Activated naive CD4-positive, alpha-beta T cell treated with Interleukin-2 at 50 U/mL for 16 hours (primary cell): Measurements from ENCODE around the gene YPEL2.
"Not testable (repeated sequence)": the region's sequence is repeated elsewhere in the genome, so short reads cannot be mapped to it uniquely, and the experiment has no call there.

Experiments
- DNase-seq: peaks from one replicate; pipeline ENCODE4 v3.0.0-alpha.2; 2020

Gene YPEL2

DNA sequence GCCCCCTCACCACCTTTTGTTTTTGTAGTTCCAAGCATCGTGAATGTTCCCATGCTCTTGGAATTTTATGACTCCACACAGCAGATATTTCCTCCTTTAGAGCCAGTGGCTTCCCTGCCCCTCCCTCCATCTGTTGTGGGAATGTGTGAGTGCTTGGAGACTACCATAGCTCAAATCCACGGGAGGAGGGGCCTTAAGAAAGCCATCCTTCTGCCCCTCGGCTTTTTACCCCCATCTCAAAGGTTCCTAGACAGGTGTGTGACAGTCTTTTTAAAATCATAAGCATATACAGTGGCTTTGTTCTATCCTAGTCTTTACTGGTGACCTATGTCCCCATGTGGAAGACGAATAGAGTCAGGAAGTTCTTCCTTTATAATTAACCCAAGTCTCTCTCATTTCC is 47.2 kb downstream of the YPEL2 start:
- no peak for DNase-seq

DNA sequence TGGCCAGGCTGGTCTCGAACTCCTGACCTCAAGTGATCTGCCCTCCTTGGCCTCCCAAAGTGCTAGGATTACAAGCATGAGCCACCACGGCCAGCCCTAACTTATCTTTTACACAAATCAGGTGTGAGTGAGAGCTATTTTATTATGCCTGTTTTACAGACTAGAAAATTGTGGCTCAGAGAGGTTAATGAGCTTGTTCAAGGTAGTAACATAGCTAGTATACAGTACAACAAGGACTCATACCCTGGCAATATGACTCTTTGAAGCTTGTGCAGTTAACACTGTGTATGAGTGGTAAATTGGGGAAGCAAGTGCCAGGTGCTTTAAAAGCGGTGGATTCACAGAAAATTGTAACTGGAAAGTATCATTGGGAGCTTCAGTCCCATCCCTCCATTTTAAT is 49.0 kb downstream of the YPEL2 start:
- DNase-seq, result no peak

DNA sequence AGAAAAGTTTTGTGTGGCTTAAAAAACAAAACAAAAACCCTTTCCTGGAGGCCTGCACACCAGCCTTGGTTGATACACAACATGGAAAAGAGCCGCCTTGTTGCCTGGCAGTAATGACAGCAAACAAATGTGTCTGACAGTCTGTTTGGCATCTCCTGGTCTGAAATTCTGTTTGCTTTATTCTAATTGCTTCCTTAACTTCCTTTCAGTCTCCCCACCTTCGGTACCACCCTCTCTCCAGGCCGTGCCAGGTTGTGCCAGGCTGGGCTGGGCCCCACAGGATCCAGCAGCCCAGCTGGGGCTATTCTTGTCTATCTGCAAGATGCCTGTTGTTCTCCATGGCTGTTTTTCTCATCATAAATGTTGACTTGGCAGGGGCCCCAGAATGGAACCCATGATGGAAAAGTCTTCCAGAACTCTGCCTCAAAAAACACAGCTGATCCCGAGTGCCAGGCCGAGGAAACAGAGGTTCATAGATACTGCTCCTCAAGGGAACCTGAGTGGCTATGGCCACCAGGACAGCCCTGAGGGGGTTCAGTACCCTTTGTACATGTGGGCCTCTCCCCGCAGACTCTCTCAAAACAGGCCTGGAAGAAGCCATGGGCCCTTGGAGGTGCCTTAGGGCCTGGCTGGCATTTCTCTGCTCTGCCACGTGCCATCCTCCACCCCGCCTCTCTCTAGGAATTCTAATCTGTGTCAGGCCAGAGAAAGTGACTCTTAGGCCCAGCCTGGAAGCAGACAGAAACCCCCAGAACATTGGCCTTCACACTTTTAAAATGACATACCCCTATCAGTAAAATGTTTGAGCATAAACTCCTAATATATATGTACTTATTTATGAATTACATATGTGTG is 50.5 kb downstream of the YPEL2 start:
- DNase-seq, result no peak

GRCh38 chr17:59383893-59384292 is 52.4 kb downstream of the YPEL2 start:
- no peak for DNase-seq

DNA sequence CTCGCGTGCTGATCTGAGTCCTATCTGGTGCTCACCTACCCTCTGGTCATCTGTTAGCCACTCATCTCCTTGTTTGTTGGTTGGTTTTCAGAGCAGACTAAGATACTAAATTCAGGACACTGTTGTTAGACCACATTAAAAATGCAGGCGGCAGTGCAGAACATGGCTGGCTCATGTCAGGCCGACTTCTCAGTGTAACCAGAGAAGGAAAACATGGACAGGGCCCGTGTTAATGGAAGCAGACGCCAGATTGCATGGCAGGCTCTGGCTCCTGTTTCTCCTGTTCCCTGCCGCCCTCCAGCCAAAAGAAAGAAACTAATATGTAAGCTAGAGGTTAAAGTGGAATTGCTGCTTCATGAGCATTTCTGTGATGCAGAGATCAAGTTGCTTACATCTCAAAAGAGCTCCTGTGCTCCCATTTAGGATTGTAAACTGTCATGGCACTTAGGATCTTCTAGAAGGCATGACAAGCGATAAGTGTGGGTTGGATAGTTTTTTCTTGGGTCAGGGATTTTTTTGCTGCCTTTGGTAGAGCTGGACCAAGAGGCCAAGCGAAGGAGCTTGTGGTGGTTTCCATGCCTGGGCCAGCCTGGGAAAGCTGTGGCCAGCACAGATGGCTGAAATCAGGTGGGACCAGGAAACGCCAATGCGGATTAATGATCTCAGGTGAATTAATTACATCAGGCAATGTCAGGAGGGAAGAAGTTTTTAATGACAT is 56.1 kb downstream of the YPEL2 start:
- no peak for DNase-seq

DNA sequence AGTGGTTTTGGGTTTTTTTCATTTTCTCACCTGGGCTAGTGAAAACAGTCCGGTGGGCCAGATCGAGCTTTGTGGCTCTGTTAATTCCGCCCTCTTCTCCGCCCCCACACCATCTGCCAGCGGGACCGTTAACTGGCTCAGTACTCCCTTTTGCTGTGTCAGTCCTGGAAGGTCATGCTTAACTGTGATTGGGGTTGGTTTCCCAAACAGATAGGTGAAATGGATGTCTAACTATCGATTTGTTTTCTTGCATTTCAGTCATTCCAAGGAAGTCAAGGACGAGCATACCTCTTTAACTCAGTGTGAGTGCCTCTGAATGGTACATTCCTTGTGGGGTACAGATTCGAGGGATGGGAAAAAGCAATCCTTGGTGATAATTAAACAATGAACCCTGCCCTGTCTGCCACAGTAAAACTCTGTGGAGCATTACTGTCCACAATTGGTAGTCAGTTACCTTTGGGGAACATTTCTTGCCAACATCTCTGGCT is 56.7 kb downstream of the YPEL2 start:
- DNase-seq, result no peak

DNA sequence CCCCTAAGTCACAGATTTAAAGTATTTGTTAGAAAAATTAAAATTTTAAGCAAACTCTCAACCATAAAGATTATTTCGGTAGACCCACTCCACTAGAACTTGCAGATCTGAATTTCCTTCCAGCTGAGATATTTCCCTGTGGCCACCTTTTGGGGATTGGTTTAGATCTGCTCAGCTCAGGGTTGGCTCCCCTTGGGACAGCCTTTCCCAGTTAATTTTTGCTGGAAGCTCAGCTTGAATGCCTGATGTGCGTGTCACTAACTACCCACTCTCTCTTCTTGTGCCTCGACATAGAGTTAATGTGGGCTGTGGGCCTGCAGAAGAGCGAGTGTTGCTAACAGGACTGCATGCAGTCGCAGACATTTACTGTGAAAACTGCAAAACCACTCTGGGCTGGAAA is 57.6 kb downstream of the YPEL2 start:
- DNase-seq, result no peak

GRCh38 chr17:59391021-59391420 is 59.6 kb downstream of the YPEL2 start:
- no peak for DNase-seq

DNA sequence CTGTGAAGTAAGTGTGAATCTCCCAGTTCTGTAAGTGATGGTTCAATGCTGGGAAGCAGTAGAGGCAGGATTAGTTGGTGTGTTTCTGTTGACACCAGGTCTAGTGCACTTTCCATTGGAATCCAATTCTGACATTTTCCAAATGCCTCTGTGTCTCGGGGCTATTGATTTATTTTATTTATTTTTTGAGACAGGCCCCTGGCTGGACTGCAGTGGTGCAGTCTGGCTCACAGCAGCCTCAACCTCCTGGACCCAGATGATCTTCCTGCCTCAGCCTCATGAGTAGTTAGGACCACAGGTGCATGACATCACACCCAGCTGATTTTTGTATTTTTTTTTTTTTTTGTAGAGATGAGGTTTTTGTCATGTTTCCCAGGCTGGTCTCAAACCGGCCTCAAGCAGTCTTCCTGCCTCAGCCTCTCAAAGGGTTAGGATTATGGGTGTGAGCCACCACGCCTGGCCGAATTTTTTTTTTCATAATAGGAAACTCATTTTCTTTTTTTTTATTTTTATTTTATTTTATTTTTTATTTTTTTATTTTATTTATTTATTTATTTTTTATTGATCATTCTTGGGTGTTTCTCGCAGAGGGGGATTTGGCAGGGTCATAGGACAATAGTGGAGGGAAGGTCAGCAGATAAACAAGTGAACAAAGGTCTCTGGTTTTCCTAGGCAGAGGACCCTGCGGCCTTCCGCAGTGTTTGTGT is 61.7 kb downstream of the YPEL2 start:
- no peak for DNase-seq

DNA sequence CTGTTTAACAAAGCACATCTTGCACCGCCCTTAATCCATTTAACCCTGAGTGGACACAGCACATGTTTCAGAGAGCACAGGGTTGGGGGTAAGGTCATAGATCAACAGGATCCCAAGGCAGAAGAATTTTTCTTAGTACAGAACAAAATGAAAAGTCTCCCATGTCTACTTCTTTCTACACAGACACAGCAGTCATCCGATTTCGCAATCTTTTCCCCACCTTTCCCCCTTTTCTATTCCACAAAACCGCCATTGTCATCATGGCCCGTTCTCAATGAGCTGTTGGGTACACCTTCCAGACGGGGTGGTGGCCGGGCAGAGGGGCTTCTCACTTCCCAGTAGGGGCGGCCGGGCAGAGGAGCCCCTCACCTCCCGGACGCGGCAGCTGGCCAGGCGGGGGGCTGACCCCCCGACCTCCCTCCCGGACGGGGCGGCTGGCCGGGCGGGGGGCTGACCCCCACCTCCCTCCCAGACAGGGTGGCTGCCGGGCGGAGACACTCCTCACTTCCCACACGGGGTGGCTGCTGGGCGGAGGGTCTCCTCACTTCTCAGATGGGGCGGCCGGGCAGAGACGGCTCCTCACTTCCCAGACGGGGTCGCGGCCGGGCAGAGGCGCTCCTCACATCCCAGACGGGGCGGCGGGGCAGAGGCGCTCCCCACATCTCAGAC is 62.4 kb downstream of the YPEL2 start:
- DNase-seq, result not testable (repeated sequence)

- DNase-seq, result no peak
Observed at GRCh38 chr17:59396134-59396826, 64.8 kb downstream of the YPEL2 start.

- DNase-seq, result no peak
Observed at GRCh38 chr17:59397316-59398073, 66.0 kb downstream of the YPEL2 start.

- no peak for DNase-seq
Observed at GRCh38 chr17:59399914-59400313, 68.5 kb downstream of the YPEL2 start.

GRCh38 chr17:59400858-59401257 is 69.4 kb downstream of the YPEL2 start:
- DNase-seq, result no peak

DNA sequence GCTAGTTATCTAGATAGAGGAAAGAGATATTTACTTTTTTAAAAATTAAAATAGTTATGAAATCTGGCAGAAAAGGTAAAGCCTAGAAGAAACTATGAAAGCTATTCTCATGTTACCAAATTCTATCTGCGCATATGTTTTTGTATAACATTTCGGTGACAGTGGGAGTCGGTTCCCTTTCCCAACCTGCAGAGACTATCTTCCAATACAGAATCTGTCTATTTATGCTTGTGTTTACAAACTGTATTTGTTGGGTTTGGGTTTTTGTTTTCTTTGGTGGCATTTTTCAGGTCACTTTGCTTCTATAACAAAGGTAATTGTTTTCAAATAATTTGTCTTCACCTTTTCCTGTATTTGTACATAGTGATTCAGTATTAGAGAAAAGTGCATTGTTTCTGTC is 69.8 kb downstream of the YPEL2 start:
- no peak for DNase-seq

DNA sequence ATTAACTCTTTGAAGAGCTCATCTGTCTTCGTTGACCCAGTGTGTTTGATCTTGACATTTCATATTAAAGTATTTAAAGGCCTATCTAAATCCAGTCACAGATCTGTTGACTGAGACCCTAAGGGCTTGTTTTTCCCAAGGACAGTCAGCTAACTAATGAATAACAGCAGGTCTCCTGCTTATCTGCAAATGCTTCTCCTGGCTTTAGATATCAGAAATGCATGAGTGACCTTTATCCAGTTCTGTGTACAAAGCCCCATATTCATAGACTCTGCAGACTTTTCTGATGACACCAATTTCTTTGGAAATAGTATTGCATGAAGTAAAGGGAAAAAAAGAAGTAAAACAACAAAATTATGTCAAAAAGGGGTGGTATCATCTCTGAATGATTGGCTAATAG is 70.3 kb downstream of the YPEL2 start:
- DNase-seq, result no peak

- DNase-seq, result no peak
Observed at GRCh38 chr17:59402760-59403159, 71.3 kb downstream of the YPEL2 start.

DNA sequence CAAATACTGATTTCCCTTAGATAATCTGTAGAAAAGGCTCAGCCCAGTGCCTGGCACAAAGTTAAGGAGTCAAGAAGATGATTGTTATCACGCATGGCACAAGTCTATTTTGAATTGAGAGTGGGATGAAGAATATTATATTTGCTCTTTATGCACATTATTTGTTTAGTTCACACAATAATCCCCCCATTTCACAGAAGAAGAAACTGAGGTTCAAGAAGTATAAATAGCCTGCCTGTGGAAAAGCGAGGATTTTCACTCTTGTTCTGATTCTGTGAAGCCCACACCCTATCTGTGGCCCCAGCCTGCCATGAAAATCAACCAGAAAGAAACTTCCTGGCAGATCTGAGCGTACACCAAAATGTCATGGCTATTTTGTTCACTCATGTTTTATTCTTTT is 73.0 kb downstream of the YPEL2 start:
- DNase-seq, result no peak

DNA sequence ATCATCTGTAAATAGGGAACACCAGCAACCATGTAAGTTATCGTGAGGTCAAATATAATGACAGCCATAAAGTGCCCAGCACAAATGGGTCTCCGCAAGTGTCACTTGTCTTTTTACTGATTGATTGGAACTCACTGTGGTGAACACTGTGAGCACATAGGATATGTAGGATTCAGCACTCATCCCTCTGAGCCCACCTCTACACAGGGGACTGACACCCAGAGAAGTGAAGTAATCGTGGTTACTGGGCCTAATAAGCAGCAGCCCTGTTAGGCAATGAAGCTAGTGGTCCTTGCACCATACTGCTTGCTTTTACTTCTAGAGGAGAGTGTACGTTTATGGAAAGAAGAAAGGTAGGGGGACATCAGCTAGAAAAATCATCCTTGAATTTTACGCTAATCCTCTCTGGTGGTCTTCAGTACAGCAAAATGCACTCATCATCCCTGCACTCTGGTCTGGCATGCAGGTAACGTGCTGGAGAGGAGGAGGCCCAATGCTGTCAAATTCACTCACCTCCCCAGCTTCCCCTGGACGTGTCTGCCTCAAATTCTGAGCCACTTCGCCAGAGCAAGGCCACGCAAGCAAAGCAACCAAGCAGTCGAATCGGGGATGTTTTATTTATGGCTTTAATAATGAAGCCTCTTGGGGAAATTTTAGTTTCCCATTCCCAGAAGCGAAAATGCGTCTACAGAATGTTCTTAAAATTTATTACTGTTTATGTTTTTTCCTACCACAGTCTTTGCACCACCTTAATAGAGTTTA is 74.7 kb downstream of the YPEL2 start:
- no peak for DNase-seq

DNA sequence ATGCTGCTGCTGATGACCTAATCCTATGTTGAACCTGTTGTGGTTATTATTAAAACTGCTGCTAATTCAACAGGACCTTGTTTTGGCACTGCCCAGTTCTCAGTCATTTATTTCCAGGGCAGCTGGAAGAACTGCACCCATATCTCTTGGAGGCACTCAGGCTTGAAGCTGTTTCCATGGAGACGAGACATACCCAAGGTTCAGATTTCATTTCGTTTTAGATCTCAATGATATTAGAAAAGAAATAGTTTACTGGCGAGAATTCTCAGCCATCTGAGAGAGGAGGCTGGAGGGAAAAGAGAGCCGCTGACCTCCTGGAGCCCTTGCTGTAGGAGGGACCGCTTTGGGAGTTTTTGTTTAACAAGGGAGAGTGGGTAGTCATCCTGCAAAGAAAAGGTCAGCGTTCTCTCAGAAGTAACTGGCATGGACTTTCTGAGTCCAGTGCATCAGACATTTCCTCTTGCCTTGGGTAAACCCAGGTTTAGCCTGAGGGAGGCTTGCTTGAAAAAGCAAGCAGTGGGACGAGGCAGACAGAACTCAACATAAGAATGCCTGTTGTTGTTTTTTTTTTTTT is 75.4 kb downstream of the YPEL2 start:
- no peak for DNase-seq
